ENCODE results near the gene MAP7D3.

Gene MAP7D3

GRCh38 chrX:136205882-136206380, 45.3 kb downstream of the MAP7D3 start:
- DNase-seq, result no peak

- no peak for DNase-seq
Measured at GRCh38 chrX:136204571-136204970, 46.6 kb downstream of the MAP7D3 start.

DNA sequence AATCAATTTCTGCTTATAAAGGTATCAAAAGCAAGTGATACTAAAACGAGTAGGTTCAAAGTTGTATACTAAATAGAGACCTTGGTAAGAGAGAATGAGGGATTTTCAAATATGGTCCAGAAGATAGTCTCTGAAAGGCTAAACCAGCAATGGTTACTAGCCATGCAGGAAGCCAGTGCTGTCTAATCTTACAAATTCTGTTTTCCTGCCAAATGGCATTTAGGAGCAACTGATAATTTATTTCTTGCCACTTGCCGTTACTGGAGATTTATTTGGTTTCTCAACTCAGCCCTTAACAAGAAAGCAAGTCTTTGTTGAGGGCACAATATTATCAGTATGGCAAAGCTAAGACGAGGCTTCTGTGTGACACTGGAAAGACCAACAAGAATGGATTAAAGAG, 47.2 kb downstream of the MAP7D3 start:
- DNase-seq, result no peak

DNA sequence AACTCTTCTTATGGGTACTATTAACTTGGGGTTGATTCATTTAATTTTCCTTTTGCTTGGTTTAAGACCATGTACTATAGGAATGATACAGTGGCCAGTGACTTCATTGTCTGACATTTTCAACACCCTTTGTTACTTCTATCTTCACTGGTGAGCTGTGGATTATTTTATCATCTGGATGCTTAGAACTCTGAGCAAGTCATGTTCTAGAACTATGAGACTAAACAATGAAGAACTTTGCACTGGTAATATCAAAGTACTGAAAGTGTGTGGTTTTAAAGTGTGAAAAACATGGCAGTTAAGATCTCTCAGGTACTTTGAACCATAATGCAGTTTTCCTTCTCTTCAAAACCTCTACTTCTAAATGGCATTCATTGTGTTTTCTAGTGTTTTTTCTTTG, 47.8 kb downstream of the MAP7D3 start:
- DNase-seq, result no peak

DNA sequence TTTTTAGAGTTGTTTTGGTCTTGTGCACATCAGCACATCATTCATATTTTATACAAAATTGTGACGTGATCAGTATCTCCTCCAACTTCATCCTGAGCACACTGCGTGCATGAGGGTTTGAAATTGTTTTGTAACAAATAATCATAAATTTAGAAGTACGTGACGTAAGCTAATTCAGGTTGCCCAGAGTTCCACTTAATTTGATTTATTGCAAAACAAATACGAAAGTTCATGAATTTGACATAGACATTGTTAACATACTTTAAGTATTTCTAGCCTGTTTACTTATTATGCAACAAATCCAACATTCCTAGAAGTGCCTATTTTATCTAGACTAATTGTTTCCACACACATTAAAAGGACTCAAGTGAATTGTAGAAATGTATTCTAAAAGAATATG, 48.3 kb downstream of the MAP7D3 start:
- no peak for DNase-seq

DNA sequence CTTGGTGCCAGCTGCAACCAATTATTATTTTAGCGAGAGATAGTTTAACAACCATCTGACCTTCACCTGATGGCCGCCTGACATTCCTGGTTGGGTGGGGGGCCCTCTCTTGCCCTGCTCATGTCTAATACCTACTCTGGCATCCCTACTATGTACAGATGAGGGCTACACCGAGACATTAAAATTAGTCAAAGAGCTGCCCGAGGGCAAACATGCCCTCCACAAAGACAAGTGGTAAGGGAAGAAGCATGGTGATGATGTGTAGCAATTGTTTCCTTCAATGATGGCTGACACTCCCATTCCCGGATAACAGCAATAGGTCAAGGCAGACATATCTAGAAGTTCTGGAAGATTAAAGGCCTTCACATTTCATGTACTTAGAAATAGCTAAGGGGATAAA, 49.6 kb downstream of the MAP7D3 start:
- no peak for DNase-seq

- DNase-seq, result no peak
Measured at GRCh38 chrX:136200466-136200865, 50.7 kb downstream of the MAP7D3 start.

- DNase-seq, result no peak
Measured at GRCh38 chrX:136199365-136199764, 51.8 kb downstream of the MAP7D3 start.

DNA sequence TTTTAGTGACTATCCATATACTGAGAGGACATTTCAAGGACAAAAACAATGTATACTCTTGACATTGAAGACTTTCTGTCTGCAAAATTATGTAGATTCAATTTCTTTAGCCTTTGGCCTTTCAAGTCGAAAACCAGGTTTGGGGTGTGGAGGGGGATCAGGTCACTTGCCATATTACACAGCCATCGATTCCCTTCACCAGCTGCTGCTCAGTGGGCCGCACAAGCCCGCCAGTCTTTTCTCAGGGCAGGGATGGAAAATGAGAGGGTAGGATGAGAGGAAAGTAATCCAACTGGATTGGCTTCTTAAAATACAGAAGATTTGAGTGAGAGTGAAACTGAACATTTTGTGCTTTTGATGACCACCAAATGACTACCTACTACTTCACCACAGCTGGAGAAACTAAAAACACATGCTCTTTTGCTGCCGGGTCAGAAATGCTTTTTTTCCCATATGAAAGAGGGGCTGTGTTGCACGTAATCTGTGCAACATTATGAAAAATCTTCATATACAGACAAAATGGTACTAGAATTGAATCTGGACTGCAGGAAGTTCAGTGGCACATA, 52.4 kb downstream of the MAP7D3 start:
- no peak for DNase-seq

DNA sequence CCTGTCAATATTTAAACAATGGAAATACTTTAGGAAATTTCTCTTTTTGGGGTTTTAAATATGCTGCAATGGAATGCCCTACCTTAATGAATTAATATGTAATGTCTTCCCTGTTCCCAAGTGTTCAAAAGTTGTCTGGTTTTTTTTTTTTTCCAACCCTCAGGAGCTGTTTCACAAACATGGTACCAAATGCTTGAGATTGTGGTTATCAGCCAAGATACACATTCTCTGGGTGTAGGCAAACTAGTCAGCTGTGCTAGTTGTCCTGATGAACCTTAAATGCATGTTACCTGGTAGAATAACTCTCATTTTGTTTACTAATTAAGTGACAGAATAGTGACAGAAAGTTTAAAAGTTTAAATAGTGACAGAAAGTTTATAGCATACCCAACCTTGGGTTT, 53.2 kb downstream of the MAP7D3 start:
- DNase-seq, result no peak

GRCh38 chrX:136196691-136197155, 54.5 kb downstream of the MAP7D3 start:
- DNase-seq, result no peak

DNA sequence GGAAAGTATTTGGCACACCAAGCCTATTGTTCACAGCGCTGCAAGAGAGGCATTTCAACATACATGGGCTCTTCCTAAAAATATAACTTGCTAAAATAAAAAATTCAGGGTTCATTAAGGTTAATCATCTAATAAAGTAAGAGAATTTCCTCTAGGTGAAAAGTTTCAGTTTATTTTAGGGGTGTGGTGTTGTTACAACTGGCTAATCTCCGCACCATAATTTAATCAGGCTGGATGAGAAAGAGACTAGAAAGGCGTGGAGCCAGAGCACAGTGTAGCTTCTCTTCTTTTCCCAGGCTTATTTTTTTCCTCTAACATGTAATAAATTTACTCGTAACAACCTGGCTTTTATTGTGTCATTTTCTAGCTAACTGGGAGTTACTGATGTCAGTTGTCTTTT, 56.0 kb downstream of the MAP7D3 start:
- no peak for DNase-seq

GRCh38 chrX:136194536-136194935, 56.7 kb downstream of the MAP7D3 start:
- no peak for DNase-seq

DNA sequence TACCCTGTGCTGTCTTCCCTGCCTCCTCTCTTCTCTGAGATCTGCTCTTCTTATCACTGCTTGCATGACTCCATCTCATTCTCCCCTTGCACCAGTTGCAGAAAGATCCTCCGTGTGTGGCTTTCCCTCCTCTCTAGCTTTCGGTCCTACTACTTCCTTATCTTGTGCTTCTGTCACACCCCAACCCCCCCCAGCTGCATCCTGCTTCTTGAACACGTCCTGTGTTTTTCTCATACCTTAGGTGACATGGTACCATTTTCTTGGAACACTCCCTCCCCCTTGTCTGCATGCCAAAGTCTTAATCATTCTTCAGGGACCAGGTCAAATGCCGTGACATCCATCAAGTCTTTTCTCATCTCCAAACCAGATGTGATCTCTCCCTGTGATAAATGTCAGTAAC, 57.4 kb downstream of the MAP7D3 start:
- no peak for DNase-seq

DNA sequence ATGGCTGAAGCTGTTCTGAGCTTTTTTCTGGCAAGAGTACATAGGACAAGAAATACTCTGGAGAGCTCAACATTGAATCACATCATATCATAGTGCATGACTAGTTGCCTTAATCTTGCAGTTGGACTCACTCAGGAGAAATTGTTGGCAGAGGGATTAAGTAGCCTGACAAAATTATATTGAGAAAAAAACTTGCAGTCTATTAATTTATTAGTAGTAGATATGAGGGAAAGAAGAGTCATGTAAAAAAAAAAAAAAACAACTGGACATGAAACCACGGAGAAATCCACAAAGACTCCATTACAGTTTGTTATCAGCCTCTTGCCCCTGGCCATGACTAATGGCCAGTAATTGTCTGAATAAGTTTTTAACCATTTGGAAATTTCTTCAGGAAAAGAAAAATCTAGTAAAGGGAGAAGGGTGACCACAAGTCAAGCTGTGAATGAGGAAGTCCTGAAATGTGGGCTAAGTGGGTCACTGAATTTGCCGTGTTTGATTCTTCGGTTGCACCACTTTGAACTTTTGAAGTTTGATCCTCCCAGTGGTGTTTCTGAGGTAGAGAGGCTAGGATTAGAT, 58.3 kb downstream of the MAP7D3 start:
- DNase-seq, result no peak

DNA sequence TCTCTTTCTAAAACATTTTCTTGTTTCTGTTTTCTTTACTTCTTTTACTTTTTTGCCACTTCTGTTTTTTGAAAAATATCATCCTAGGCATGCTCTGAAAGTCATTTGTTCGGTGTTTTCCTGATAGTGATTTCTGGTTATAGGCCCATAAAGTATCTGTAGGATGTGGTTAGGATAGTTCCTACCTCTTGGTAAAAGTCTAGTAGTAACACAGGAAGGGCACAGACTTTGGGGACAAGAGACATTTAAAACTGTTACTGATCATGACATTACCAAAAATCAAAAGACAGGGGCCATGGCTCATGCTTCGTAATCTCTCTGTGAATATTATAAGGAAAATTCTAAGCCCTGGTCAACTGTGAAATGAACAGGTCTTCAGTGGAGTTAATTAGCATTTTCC, 59.1 kb downstream of the MAP7D3 start:
- DNase-seq, result no peak

- no peak for DNase-seq
Measured at GRCh38 chrX:136191171-136191570, 60.0 kb downstream of the MAP7D3 start.

GRCh38 chrX:136190038-136190713, 61.0 kb downstream of the MAP7D3 start:
- no peak for DNase-seq

- no peak for DNase-seq
Measured at GRCh38 chrX:136189222-136189621, 62.0 kb downstream of the MAP7D3 start.

DNA sequence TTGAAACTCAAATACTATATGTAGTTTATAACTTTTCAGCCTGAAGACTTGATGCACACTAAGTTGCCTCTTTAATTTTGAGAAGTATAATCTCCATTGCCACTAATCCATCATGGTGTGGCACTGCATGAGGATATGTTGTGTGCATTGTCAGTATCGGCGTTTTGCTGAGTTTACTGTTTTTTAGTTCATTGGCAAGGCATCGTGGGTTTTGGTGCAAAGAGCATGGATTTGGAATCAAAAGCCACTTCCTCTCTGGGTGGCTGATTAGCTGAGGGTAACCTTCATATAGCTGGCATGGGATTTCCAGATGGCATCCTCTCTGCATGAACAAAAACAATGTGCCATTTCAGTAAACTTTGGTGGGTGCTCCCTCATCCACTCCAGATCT, 65.2 kb downstream of the MAP7D3 start:
- DNase-seq, result no peak

GRCh38 chrX:136185401-136186022, 65.7 kb downstream of the MAP7D3 start:
- no peak for DNase-seq

- no peak for DNase-seq
Measured at GRCh38 chrX:136183917-136184316, 67.3 kb downstream of the MAP7D3 start.

- DNase-seq, result no peak
Measured at GRCh38 chrX:136183172-136183571, 68.0 kb downstream of the MAP7D3 start.

DNA sequence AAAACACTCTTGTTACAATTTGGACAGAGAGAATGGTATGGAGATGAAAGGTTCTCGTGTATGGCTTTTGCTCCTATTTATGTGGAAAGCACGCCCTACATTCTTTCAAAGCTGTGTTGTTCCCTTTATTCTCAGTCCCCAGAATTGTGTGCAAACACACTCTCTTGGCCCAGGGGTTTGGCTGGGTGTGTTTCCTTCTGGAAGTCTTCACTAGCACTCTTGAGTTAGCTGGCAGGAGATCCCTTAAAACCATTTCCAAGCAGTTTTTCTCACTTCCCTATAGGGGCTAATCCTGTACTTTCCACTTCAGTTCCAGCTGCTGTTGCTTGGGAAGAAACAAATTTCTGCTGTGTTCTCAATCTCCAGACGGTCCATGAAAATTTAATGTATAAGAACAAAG, 68.8 kb downstream of the MAP7D3 start:
- DNase-seq, result no peak

Data from COR-L47 (cell line).